HL-60 (cell line): Measurements from ENCODE around the gene GPR82.
A peak's percentile ranks its signal among the peaks of the same experiment; 100 is the strongest.

Experiments used
- DNase-seq, 2 experiments: peaks; one replicate each; pipeline ENCODE4 v3.0.0-alpha.2; 2010 to 2020; ENCODE audit warnings: low read depth in 1 of 2, low spot score in 1 of 2
- H3K27ac ChIP-seq: fragments of 250-450 bp; sonication (Bioruptor Pico); replicated peaks from 2 replicates; pipeline ENCODE4 v1.5.1; 2020; ENCODE audit warnings: mild to moderate bottlenecking, moderate library complexity
- H3K27me3 ChIP-seq: fragments of 250-450 bp; sonication (Bioruptor Pico); 2 replicates; pipeline ENCODE4 v1.5.1; 2021; ENCODE audit warnings: mild to moderate bottlenecking, moderate library complexity; ENCODE audit not compliant: insufficient read depth, poor library complexity, severe bottlenecking
- H3K4me3 ChIP-seq: replicated peaks from 2 replicates; pipeline ENCODE4 v1.5.1; 2011; ENCODE audit warnings: mild to moderate bottlenecking, control low read depth, low read length; ENCODE audit not compliant: insufficient read depth
- CTCF ChIP-seq: IDR thresholded peaks from one replicate; pipeline ENCODE4 v1.5.1; 2011; ENCODE audit warnings: low read length, control low read depth, inconsistent platforms; ENCODE audit not compliant: insufficient read depth
- GABPA ChIP-seq: IDR thresholded peaks from 2 replicates; pipeline ENCODE4 v1.6.1; 2012; ENCODE audit warnings: low read depth
- POLR2AphosphoS5 ChIP-seq: IDR thresholded peaks from 2 replicates; pipeline ENCODE4 v1.6.1; 2012; ENCODE audit warnings: low read depth
- REST ChIP-seq: IDR thresholded peaks from 2 replicates; pipeline ENCODE4 v1.6.1; 2012; ENCODE audit warnings: low read depth; ENCODE audit not compliant: insufficient replicate concordance
- SPI1 ChIP-seq: IDR thresholded peaks from 2 replicates; pipeline ENCODE4 v1.6.1; 2012; ENCODE audit warnings: low read depth, mild to moderate bottlenecking, borderline replicate concordance

The GPR82 gene

GRCh38 chrX:41705680-41706374, 18.2 kb upstream of the GPR82 start:
- H3K27me3 ChIP-seq = no peaks in the 10 kb centered on the region

GRCh38 chrX:41707218-41707617, 16.8 kb upstream of the GPR82 start:
- TF ChIP-seq REST = no peak
- TF ChIP-seq SPI1 = no peak
- no peak overlapping the region for H3K4me3 ChIP-seq
- H3K27ac ChIP-seq = peak overlapping the region; percentile 88
- no peak for DNase-seq
- H3K27me3 ChIP-seq = no peaks in the 10 kb centered on the region

More at GRCh38 chrX:41705680-41706374, 18.2 kb upstream of the GPR82 start:
- TF ChIP-seq GABPA = no peak
- peak; percentile 94 for TF ChIP-seq SPI1
- TF ChIP-seq REST = no peak
- TF ChIP-seq POLR2AphosphoS5 = peak; percentile 50; the same call in 1 of the 2 replicates
- DNase-seq = peak; percentile 66 to 80
- peak overlapping the region; percentile 88 for H3K27ac ChIP-seq
- H3K4me3 ChIP-seq = no peak overlapping the region

- TF ChIP-seq POLR2AphosphoS5 = no peak
- no peak for TF ChIP-seq REST
- no peak for TF ChIP-seq SPI1
- TF ChIP-seq CTCF = no peak
- no peak for TF ChIP-seq GABPA
- Histone ChIP-seq H3K27ac (no peak overlapping the region), H3K27me3 (no peaks in the 10 kb centered on the region), H3K4me3 (no peak overlapping the region)
- no peak for DNase-seq
Observed at GRCh38 chrX:41708486-41708885, 15.5 kb upstream of the GPR82 start.

GRCh38 chrX:41711021-41711667, 12.8 kb upstream of the GPR82 start:
- Histone ChIP-seq H3K27ac (no peak overlapping the region), H3K27me3 (no peaks in the 10 kb centered on the region), H3K4me3 (no peak overlapping the region)
- TF ChIP-seq GABPA (no peak), SPI1 (no peak), REST (no peak), CTCF (no peak), POLR2AphosphoS5 (no peak)
- DNase-seq = no peak
